K562 (cell line): ENCODE measurements around the gene UBQLN3. TPM values are rescaled to one million over a fixed set of nuclear protein-coding genes. Genes with fewer than 3 reads are reported as not detected.

ENCODE experiments used
- BCL6 ChIP-seq: fragments of 250-450 bp; sonication (Bioruptor Pico); IDR thresholded peaks from 2 replicates; pipeline ENCODE4 v1.4.0; 2020
- BRD9 ChIP-seq: fragments of 450-650 bp; IDR thresholded peaks from 2 replicates; pipeline ENCODE4 v1.6.1; 2018; ENCODE audit warnings: low read depth; ENCODE audit not compliant: partially characterized antibody
- CREB1 ChIP-seq, 2 experiments: sonication (generic) in 1 of 2; formaldehyde crosslinking in 1 of 2; IDR thresholded peaks; 2 replicates each; pipeline versions ENCODE4 v1.6.1 to v1.8.0; 2012 to 2022; ENCODE audit warnings: inconsistent platforms in 1 of 2, mild to moderate bottlenecking in 1 of 2, missing genetic modification reagents in 1 of 2, moderate library complexity in 1 of 2
- HCFC1 ChIP-seq: IDR thresholded peaks from 2 replicates; pipeline ENCODE4 v1.6.1; 2012; ENCODE audit warnings: low read depth, low read length, improper control_type of control experiment
- HDGF ChIP-seq: fragments of 450-650 bp; IDR thresholded peaks from 2 replicates; pipeline ENCODE4 v1.6.1; 2016
- HLTF ChIP-seq: fragments of 450-650 bp; IDR thresholded peaks from 2 replicates; pipeline ENCODE4 v1.6.1; 2016
- NR1H2 ChIP-seq: sonication (generic); formaldehyde crosslinking; IDR thresholded peaks from 2 replicates; pipeline ENCODE4 v1.4.0; 2020; ENCODE audit warnings: mild to moderate bottlenecking, missing genetic modification reagents
- RBM39 ChIP-seq: fragments of 200-400 bp; formaldehyde crosslinking; optimal IDR thresholded peaks from 2 replicates; pipeline ENCODE3; 2018; ENCODE audit warnings: low read depth, low read length
- SETDB1 ChIP-seq: IDR thresholded peaks from one replicate; pipeline ENCODE4 v1.6.1; 2012; ENCODE audit warnings: low read length, control low read depth, inconsistent platforms
- SMARCB1 ChIP-seq: IDR thresholded peaks from 2 replicates; pipeline ENCODE4 v1.6.1; 2011; ENCODE audit warnings: improper control_type of control experiment, low read depth; ENCODE audit not compliant: insufficient read length
- ZBTB1 ChIP-seq: sonication (generic); formaldehyde crosslinking; IDR thresholded peaks from 2 replicates; pipeline ENCODE4 v1.8.1; 2023; ENCODE audit warnings: missing genetic modification reagents, low read depth, mild to moderate bottlenecking, borderline replicate concordance
- ZNF121 ChIP-seq: sonication (generic); formaldehyde crosslinking; conservative IDR thresholded peaks from 2 replicates; pipeline ENCODE4 v1.8.0; 2022; ENCODE audit warnings: missing genetic modification reagents
- ZNF668 ChIP-seq: fragments of 250-450 bp; sonication (Bioruptor Pico); IDR thresholded peaks from 2 replicates; pipeline ENCODE4 v1.8.0; 2022; ENCODE audit warnings: mild to moderate bottlenecking, inconsistent platforms
- polyA plus RNA-seq, 8 experiments: library from polyadenylated mRNA; depleted of rRNA in 4 of 8; stranded (reverse) in 5 of 8; unstranded in 3 of 8; fragments of >200 nt; fragmentation: Nextera tagmentation in 2 of 8; fragmentation: Illumina TruSeq in 1 of 8; extraction: Ambion mirVana in 2 of 8; extraction: Trizol in 1 of 8; gene quantifications; 2 replicates each; pipeline versions ENCODE4 v1.2.1 to v1.2.3, GENCODE V29; 2011 to 2014; ENCODE audit warnings: inconsistent platforms in 1 of 8, missing spikeins in 1 of 8
- total RNA-seq, 7 experiments: library from RNA; depleted of rRNA in 6 of 7; stranded (reverse); fragments of >200 nt in 6 of 7; fragmentation: Illumina TruSeq in 2 of 7; extraction: Trizol in 2 of 7; gene quantifications; 2 replicates each; pipeline versions ENCODE4 v1.2.1 to v1.2.3, GENCODE V29; 2011 to 2021; ENCODE audit warnings: low replicate concordance in 1 of 7
- TF ChIP-seq, protein P1 (sequence below): sonication (generic); formaldehyde crosslinking; IDR thresholded peaks from 2 replicates; pipeline ENCODE4 v1.8.1; 2023; ENCODE audit warnings: mild to moderate bottlenecking, missing genetic modification reagents
- TF ChIP-seq, protein P2 (sequence below): fragments of 200-600 bp; sonication (generic); IDR thresholded peaks from one replicate; pipeline ENCODE4 v1.6.1; 2012; ENCODE audit warnings: mild to moderate bottlenecking, low read depth, low read length, inconsistent platforms

UBQLN3 gene
- total and polyA plus RNA-seq, 9 of the 15 experiments (the other 6 are each of a cell fraction or from before 2014, with no cell fraction given), result 0.01 to 0.27 TPM; not detected in 7

DNA sequence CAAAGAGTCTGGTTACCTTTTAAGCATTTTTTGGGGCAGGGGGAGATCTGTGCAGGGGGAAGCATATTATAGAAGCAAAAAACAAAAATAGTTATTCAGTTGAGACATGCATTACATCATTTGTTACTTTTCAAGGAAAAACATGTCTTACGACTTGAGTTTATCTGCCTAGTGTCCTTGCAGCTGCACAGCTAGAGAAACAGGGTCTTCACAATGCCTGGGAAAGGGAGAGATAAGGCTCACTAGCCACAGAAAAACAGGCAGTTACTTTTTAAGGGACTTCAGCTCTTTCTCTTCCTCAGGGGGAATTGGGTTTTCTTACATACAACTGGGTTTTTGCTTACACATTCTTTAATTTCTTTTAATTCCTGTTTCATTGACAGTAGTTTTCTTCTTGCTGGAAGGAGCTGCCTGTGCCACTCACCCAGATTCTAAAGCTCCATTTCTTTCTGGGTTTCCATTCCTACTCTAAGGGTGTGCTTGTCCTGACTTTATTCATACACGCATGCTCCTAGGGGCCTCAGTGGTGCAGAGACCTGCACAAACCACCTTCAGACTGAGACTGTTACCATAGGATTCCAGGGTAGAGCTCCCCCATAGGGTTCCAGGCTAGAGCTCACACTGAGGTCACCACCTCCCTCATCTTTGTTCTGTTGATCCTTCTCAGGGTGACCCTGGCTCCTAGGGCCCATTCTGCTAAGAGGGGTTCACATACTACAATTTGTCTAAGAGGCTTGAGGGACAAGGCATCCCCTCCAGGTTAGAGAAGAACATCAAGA is 21.5 kb upstream of the UBQLN3 start (continued):
- TF ChIP-seq, protein P1, sequence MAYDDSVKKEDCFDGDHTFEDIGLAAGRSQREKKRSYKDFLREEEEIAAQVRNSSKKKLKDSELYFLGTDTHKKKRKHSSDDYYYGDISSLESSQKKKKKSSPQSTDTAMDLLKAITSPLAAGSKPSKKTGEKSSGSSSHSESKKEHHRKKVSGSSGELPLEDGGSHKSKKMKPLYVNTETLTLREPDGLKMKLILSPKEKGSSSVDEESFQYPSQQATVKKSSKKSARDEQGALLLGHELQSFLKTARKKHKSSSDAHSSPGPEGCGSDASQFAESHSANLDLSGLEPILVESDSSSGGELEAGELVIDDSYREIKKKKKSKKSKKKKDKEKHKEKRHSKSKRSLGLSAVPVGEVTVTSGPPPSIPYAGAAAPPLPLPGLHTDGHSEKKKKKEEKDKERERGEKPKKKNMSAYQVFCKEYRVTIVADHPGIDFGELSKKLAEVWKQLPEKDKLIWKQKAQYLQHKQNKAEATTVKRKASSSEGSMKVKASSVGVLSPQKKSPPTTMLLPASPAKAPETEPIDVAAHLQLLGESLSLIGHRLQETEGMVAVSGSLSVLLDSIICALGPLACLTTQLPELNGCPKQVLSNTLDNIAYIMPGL (CRISPR knock-in tag), result no peak
- TF ChIP-seq SETDB1, result no peak
- no peak for TF ChIP-seq SMARCB1
- TF ChIP-seq ZNF121 (CRISPR knock-in tag), result no peak
- TF ChIP-seq, protein P2, sequence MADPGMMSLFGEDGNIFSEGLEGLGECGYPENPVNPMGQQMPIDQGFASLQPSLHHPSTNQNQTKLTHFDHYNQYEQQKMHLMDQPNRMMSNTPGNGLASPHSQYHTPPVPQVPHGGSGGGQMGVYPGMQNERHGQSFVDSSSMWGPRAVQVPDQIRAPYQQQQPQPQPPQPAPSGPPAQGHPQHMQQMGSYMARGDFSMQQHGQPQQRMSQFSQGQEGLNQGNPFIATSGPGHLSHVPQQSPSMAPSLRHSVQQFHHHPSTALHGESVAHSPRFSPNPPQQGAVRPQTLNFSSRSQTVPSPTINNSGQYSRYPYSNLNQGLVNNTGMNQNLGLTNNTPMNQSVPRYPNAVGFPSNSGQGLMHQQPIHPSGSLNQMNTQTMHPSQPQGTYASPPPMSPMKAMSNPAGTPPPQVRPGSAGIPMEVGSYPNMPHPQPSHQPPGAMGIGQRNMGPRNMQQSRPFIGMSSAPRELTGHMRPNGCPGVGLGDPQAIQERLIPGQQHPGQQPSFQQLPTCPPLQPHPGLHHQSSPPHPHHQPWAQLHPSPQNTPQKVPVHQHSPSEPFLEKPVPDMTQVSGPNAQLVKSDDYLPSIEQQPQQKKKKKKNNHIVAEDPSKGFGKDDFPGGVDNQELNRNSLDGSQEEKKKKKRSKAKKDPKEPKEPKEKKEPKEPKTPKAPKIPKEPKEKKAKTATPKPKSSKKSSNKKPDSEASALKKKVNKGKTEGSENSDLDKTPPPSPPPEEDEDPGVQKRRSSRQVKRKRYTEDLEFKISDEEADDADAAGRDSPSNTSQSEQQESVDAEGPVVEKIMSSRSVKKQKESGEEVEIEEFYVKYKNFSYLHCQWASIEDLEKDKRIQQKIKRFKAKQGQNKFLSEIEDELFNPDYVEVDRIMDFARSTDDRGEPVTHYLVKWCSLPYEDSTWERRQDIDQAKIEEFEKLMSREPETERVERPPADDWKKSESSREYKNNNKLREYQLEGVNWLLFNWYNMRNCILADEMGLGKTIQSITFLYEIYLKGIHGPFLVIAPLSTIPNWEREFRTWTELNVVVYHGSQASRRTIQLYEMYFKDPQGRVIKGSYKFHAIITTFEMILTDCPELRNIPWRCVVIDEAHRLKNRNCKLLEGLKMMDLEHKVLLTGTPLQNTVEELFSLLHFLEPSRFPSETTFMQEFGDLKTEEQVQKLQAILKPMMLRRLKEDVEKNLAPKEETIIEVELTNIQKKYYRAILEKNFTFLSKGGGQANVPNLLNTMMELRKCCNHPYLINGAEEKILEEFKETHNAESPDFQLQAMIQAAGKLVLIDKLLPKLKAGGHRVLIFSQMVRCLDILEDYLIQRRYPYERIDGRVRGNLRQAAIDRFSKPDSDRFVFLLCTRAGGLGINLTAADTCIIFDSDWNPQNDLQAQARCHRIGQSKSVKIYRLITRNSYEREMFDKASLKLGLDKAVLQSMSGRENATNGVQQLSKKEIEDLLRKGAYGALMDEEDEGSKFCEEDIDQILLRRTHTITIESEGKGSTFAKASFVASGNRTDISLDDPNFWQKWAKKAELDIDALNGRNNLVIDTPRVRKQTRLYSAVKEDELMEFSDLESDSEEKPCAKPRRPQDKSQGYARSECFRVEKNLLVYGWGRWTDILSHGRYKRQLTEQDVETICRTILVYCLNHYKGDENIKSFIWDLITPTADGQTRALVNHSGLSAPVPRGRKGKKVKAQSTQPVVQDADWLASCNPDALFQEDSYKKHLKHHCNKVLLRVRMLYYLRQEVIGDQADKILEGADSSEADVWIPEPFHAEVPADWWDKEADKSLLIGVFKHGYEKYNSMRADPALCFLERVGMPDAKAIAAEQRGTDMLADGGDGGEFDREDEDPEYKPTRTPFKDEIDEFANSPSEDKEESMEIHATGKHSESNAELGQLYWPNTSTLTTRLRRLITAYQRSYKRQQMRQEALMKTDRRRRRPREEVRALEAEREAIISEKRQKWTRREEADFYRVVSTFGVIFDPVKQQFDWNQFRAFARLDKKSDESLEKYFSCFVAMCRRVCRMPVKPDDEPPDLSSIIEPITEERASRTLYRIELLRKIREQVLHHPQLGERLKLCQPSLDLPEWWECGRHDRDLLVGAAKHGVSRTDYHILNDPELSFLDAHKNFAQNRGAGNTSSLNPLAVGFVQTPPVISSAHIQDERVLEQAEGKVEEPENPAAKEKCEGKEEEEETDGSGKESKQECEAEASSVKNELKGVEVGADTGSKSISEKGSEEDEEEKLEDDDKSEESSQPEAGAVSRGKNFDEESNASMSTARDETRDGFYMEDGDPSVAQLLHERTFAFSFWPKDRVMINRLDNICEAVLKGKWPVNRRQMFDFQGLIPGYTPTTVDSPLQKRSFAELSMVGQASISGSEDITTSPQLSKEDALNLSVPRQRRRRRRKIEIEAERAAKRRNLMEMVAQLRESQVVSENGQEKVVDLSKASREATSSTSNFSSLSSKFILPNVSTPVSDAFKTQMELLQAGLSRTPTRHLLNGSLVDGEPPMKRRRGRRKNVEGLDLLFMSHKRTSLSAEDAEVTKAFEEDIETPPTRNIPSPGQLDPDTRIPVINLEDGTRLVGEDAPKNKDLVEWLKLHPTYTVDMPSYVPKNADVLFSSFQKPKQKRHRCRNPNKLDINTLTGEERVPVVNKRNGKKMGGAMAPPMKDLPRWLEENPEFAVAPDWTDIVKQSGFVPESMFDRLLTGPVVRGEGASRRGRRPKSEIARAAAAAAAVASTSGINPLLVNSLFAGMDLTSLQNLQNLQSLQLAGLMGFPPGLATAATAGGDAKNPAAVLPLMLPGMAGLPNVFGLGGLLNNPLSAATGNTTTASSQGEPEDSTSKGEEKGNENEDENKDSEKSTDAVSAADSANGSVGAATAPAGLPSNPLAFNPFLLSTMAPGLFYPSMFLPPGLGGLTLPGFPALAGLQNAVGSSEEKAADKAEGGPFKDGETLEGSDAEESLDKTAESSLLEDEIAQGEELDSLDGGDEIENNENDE, result no peak
- no peak for TF ChIP-seq HCFC1
- no peak for TF ChIP-seq RBM39
- TF ChIP-seq HDGF, result peak; percentile 18; the same call in 1 of the 2 replicates
- no peak for TF ChIP-seq ZBTB1
- no peak for TF ChIP-seq NR1H2
- TF ChIP-seq ZNF668 (CRISPR knock-in tag), result no peak
- TF ChIP-seq BCL6, result no peak
- no peak for TF ChIP-seq HLTF
- no peak for TF ChIP-seq CREB1 (IDR thresholded peaks at IDR 0.05)
- TF ChIP-seq CREB1 (CRISPR knock-in tag; IDR thresholded peaks at IDR 0.05), result no peak
- no peak for TF ChIP-seq BRD9
